Measurements from ENCODE around the gene KLHL17.

- TF ChIP-seq CTCF (optimal IDR thresholded peaks at IDR 0.05 in 1 of 3, IDR thresholded peaks at IDR 0.05 in 1 of 3, conservative IDR thresholded peaks at IDR 0.05 in 1 of 3; ENCODE audit: extremely low read depth in 1 of 3, insufficient read depth in 2 of 3, low read length in 3 of 3): no peak
- no peak for TF ChIP-seq EZH2 (IDR thresholded peaks at IDR 0.05; ENCODE audit: low read length)
These were observed 10.1 kb upstream of the KLHL17 start for GRCh38 chr1:950268-950667.
